ENCODE results near the gene COPS8.

The COPS8 gene

GRCh38 chr2:237096201-237096600 lies 10.5 kb downstream of the COPS8 start:
- Histone ChIP-seq H3K27ac (ENCODE audit: extremely low read depth, low read depth, low read length) (no peak overlapping the region), H3K4me3 (ENCODE audit: low read depth, low read length) (no peak overlapping the region), H3K4me1 (ENCODE audit: control insufficient read depth, insufficient read depth, low read length) (no peaks in the 10 kb centered on the region; the same call in 1 of the 2 replicates), H3K36me3 (ENCODE audit: control insufficient read depth in 2 of 2, insufficient read depth in 1 of 2, low read length in 2 of 2) (peaks cover 46 to 83% of the 10 kb centered on the region in 2 experiments), H3K9me3 (ENCODE audit: control insufficient read depth, insufficient read depth, low read depth, low read length) (no peaks in the 10 kb centered on the region)
- TF ChIP-seq PRDM10 (tag by site-specific recombination; IDR thresholded peaks at IDR 0.05) = no peak
- no peak for TF ChIP-seq ZNF530 (tag by site-specific recombination; IDR thresholded peaks at IDR 0.05; ENCODE audit: low read depth)
- no peak for TF ChIP-seq ZNF26 (tag by site-specific recombination; IDR thresholded peaks at IDR 0.05)
- TF ChIP-seq ZNF792 (tag by site-specific recombination; IDR thresholded peaks at IDR 0.05) = no peak
- TF ChIP-seq ZNF133 (tag by site-specific recombination; IDR thresholded peaks at IDR 0.05) = no peak
- ChIA-PET CTCF (interaction anchor here (0.8 kb wide), 1 partner anchor 752 kb away, joined by 4 read pairs; no protein-coding TSS in a partner anchor), POLR2A (interaction anchor here (1.9 kb wide), 1 partner anchor 10 kb away, joined by 8 read pairs; the partner anchor contains the start of gene COPS8)

GRCh38 chr2:237096911-237097310 lies 11.2 kb downstream of the COPS8 start:
- Histone ChIP-seq H3K4me3 (ENCODE audit: low read depth, low read length) (no peak overlapping the region), H3K27ac (ENCODE audit: extremely low read depth, low read depth, low read length) (no peak overlapping the region), H3K4me1 (ENCODE audit: control insufficient read depth, insufficient read depth, low read length) (no peaks in the 10 kb centered on the region; the same call in 1 of the 2 replicates), H3K36me3 (ENCODE audit: control insufficient read depth in 2 of 2, insufficient read depth in 1 of 2, low read length in 2 of 2) (peaks cover 46 to 83% of the 10 kb centered on the region in 2 experiments), H3K9me3 (ENCODE audit: control insufficient read depth, insufficient read depth, low read depth, low read length) (no peaks in the 10 kb centered on the region)
- ChIA-PET POLR2A (interaction anchor here (0.7 kb wide), 1 partner anchor 224 kb away, joined by 3 read pairs; no protein-coding TSS in a partner anchor), CTCF (interaction anchor here (0.6 to 0.8 kb wide), 2 partner anchors 11 to 787 kb away, joined by 4 to 6 read pairs; partner anchors contain the start of gene COPS8)
- TF ChIP-seq ZSCAN23 (tag by site-specific recombination; IDR thresholded peaks at IDR 0.05) = no peak
- TF ChIP-seq ZSCAN18 (tag by site-specific recombination; IDR thresholded peaks at IDR 0.05) = no peak
- no peak for TF ChIP-seq ZNF558 (tag by site-specific recombination; IDR thresholded peaks at IDR 0.05)
- no peak for TF ChIP-seq ZIC2 (tag by site-specific recombination; IDR thresholded peaks at IDR 0.05)

- no peak overlapping the region for H3K27ac ChIP-seq (ENCODE audit: extremely low read depth, low read depth, low read length)
- ChIA-PET CTCF (interaction anchor here (0.6 to 0.8 kb wide), 2 partner anchors 11 to 787 kb away, joined by 4 to 6 read pairs; partner anchors contain the start of gene COPS8), POLR2A (no interaction called here)
- TF ChIP-seq ZNF214 (tag by site-specific recombination; IDR thresholded peaks at IDR 0.05; ENCODE audit: borderline replicate concordance) (no peak), ZNF391 (tag by site-specific recombination; IDR thresholded peaks at IDR 0.05; ENCODE audit: borderline replicate concordance, low read depth) (no peak), ZSCAN18 (tag by site-specific recombination; IDR thresholded peaks at IDR 0.05) (no peak), AEBP2 (tag by site-specific recombination; IDR thresholded peaks at IDR 0.05; ENCODE audit: borderline replicate concordance) (no peak), INSM2 (tag by site-specific recombination; IDR thresholded peaks at IDR 0.05) (no peak), ZBTB7A (tag by site-specific recombination; IDR thresholded peaks at IDR 0.05; ENCODE audit: low read depth) (no peak)
- H3K9me3 ChIP-seq (ENCODE audit: control insufficient read depth, insufficient read depth, low read depth, low read length) = no peaks in the 10 kb centered on the region
- H3K4me1 ChIP-seq (ENCODE audit: control insufficient read depth, insufficient read depth, low read length) = no peaks in the 10 kb centered on the region; the same call in 1 of the 2 replicates
- peaks cover 46 to 84% of the 10 kb centered on the region in 2 experiments for H3K36me3 ChIP-seq (ENCODE audit: control insufficient read depth in 2 of 2, insufficient read depth in 1 of 2, low read length in 2 of 2)
- no peak overlapping the region for H3K4me3 ChIP-seq (ENCODE audit: low read depth, low read length)
Observed at GRCh38 chr2:237097326-237097910, 11.7 kb downstream of the COPS8 start.
